ENCODE results near the gene ABHD12. TPM values are rescaled to one million over a fixed set of nuclear protein-coding genes. Genes with fewer than 3 reads are reported as not detected.
A peak's percentile ranks its signal among the peaks of the same experiment; 100 is the strongest.

Gene ABHD12
- total and polyA plus RNA-seq, 10 of the 15 experiments (the other 5 are each of a cell fraction or from before 2014, with no cell fraction given): 1.5 to 61.8 (median 26.7) TPM

DNA sequence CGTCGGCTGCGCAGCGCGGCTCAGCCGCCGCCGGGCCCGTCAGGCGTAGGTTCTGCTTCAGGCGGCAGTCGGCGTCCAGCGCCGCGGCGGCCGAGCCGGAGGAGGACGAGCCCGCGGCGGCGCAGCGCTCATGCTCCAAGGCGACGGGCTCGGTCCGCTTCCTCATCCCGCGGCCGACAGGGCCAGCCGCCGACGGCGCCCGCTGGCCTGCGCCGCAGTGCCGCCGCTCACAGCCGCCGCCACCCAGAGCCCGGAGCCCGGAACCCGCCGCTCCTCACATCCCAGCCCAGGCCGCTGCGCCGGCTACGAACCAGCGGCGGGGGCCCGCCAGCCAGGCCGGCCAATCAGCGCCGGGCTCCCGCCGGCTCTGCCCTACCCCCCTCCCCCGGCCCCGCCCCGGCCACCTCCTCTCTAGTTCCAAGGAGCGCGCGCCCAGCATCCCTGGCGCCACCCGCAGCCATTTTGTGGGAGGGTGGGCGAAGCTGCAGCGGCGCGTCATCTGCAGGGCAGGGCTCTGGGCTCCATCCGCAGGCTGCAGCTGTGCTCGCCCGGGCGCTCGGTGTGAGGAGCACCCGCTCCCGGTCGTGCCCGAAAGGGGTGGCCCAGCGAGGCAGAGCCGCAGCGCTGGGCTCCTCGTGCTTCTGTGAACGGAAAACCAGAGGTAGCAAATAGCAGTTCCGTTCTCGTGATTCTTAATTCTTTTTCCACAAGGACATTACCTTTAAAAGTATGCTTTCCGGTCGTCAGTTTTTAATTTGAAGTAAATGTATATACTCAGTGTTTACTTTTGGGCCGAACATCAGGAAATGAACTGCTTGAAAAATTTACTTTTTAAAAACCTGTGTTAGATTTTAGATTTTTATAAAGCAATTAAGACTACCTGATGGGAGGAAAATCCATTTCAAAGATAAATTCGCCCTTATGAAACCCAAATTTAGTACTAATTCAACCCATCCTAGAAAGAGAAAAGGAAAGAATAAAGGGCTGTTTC, at the start of gene ABHD12 (continued):
- TF ChIP-seq, protein P1, sequence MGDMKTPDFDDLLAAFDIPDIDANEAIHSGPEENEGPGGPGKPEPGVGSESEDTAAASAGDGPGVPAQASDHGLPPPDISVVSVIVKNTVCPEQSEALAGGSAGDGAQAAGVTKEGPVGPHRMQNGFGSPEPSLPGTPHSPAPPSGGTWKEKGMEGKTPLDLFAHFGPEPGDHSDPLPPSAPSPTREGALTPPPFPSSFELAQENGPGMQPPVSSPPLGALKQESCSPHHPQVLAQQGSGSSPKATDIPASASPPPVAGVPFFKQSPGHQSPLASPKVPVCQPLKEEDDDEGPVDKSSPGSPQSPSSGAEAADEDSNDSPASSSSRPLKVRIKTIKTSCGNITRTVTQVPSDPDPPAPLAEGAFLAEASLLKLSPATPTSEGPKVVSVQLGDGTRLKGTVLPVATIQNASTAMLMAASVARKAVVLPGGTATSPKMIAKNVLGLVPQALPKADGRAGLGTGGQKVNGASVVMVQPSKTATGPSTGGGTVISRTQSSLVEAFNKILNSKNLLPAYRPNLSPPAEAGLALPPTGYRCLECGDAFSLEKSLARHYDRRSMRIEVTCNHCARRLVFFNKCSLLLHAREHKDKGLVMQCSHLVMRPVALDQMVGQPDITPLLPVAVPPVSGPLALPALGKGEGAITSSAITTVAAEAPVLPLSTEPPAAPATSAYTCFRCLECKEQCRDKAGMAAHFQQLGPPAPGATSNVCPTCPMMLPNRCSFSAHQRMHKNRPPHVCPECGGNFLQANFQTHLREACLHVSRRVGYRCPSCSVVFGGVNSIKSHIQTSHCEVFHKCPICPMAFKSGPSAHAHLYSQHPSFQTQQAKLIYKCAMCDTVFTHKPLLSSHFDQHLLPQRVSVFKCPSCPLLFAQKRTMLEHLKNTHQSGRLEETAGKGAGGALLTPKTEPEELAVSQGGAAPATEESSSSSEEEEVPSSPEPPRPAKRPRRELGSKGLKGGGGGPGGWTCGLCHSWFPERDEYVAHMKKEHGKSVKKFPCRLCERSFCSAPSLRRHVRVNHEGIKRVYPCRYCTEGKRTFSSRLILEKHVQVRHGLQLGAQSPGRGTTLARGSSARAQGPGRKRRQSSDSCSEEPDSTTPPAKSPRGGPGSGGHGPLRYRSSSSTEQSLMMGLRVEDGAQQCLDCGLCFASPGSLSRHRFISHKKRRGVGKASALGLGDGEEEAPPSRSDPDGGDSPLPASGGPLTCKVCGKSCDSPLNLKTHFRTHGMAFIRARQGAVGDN (IDR thresholded peaks at IDR 0.05): peak; percentile 74; the same call in 1 of the 2 replicates
- TF ChIP-seq POLR2AphosphoS5 (IDR thresholded peaks at IDR 0.05; ENCODE audit: low read length): peak; percentile 91
- no peak for TF ChIP-seq JUNB (IDR thresholded peaks at IDR 0.05)
- TF ChIP-seq BHLHE40 (IDR thresholded peaks at IDR 0.05; ENCODE audit: borderline replicate concordance in 1 of 2, low read depth in 2 of 2, low read length in 1 of 2): peak; percentile 58 to 62; a peak in 2 of 4 replicates
- peak; percentile 77; the same call in 1 of the 2 replicates for TF ChIP-seq GATAD2B (conservative IDR thresholded peaks at IDR 0.05; ENCODE audit: low read depth)
- TF ChIP-seq, protein P2, sequence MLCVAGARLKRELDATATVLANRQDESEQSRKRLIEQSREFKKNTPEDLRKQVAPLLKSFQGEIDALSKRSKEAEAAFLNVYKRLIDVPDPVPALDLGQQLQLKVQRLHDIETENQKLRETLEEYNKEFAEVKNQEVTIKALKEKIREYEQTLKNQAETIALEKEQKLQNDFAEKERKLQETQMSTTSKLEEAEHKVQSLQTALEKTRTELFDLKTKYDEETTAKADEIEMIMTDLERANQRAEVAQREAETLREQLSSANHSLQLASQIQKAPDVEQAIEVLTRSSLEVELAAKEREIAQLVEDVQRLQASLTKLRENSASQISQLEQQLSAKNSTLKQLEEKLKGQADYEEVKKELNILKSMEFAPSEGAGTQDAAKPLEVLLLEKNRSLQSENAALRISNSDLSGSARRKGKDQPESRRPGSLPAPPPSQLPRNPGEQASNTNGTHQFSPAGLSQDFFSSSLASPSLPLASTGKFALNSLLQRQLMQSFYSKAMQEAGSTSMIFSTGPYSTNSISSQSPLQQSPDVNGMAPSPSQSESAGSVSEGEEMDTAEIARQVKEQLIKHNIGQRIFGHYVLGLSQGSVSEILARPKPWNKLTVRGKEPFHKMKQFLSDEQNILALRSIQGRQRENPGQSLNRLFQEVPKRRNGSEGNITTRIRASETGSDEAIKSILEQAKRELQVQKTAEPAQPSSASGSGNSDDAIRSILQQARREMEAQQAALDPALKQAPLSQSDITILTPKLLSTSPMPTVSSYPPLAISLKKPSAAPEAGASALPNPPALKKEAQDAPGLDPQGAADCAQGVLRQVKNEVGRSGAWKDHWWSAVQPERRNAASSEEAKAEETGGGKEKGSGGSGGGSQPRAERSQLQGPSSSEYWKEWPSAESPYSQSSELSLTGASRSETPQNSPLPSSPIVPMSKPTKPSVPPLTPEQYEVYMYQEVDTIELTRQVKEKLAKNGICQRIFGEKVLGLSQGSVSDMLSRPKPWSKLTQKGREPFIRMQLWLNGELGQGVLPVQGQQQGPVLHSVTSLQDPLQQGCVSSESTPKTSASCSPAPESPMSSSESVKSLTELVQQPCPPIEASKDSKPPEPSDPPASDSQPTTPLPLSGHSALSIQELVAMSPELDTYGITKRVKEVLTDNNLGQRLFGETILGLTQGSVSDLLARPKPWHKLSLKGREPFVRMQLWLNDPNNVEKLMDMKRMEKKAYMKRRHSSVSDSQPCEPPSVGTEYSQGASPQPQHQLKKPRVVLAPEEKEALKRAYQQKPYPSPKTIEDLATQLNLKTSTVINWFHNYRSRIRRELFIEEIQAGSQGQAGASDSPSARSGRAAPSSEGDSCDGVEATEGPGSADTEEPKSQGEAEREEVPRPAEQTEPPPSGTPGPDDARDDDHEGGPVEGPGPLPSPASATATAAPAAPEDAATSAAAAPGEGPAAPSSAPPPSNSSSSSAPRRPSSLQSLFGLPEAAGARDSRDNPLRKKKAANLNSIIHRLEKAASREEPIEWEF (IDR thresholded peaks at IDR 0.05; ENCODE audit: insufficient replicate concordance, low read depth, low read length): no peak
- peak; percentile 61; the same call in 1 of the 2 replicates for TF ChIP-seq CBX5 (IDR thresholded peaks at IDR 0.05; ENCODE audit: low read depth)
- TF ChIP-seq, protein P3, sequence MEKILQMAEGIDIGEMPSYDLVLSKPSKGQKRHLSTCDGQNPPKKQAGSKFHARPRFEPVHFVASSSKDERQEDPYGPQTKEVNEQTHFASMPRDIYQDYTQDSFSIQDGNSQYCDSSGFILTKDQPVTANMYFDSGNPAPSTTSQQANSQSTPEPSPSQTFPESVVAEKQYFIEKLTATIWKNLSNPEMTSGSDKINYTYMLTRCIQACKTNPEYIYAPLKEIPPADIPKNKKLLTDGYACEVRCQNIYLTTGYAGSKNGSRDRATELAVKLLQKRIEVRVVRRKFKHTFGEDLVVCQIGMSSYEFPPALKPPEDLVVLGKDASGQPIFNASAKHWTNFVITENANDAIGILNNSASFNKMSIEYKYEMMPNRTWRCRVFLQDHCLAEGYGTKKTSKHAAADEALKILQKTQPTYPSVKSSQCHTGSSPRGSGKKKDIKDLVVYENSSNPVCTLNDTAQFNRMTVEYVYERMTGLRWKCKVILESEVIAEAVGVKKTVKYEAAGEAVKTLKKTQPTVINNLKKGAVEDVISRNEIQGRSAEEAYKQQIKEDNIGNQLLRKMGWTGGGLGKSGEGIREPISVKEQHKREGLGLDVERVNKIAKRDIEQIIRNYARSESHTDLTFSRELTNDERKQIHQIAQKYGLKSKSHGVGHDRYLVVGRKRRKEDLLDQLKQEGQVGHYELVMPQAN (conservative IDR thresholded peaks at IDR 0.05): peak; percentile 93
- TF ChIP-seq POLR2A (IDR thresholded peaks at IDR 0.05; ENCODE audit: low read depth, low read length): peak; percentile 95
- TF ChIP-seq YY1 (IDR thresholded peaks at IDR 0.05; ENCODE audit: low read depth, low read length): peak; percentile 96
- TF ChIP-seq SP1 (IDR thresholded peaks at IDR 0.05; ENCODE audit: low read depth, low read length): peak; percentile 56
- peak; percentile 46; the same call in 1 of the 2 replicates for TF ChIP-seq HCFC1 (IDR thresholded peaks at IDR 0.05; ENCODE audit: low read length)
- TF ChIP-seq, protein P4, sequence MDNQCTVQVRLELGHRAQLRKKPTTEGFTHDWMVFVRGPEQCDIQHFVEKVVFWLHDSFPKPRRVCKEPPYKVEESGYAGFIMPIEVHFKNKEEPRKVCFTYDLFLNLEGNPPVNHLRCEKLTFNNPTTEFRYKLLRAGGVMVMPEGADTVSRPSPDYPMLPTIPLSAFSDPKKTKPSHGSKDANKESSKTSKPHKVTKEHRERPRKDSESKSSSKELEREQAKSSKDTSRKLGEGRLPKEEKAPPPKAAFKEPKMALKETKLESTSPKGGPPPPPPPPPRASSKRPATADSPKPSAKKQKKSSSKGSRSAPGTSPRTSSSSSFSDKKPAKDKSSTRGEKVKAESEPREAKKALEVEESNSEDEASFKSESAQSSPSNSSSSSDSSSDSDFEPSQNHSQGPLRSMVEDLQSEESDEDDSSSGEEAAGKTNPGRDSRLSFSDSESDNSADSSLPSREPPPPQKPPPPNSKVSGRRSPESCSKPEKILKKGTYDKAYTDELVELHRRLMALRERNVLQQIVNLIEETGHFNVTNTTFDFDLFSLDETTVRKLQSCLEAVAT (IDR thresholded peaks at IDR 0.05): peak; percentile 36; the same call in 1 of the 2 replicates
